ENCODE measurements around the gene MKNK1.

- no peak for TF ChIP-seq GATA3 (IDR thresholded peaks at IDR 0.05; ENCODE audit: low read depth, low read length)
- no peak for TF ChIP-seq GATA2 (IDR thresholded peaks at IDR 0.05; ENCODE audit: low read depth, low read length)
Measured at GRCh38 chr1:46553506-46553905, 50.6 kb downstream of the MKNK1 start.
